ENCODE results near the gene SLC9B1. TPM values are rescaled to one million over a fixed set of nuclear protein-coding genes. Genes with fewer than 3 reads are reported as not detected.

Gene SLC9B1
- total and polyA plus RNA-seq, 2 donors (not counting 1 experiment from before 2014, with no cell fraction given), result 2.1 to 2.2 TPM

GRCh38 chr4:103011378-103012025 is 8.0 kb downstream of the SLC9B1 start:
- POLR2A ChIA-PET, result no interaction called here
- H3K4me1 Mint-ChIP-seq, result no peaks in the 10 kb centered on the region
- 95% methylated on average over 3 of the region's 4 CpGs for WGBS (ENCODE audit: insufficient coverage)

GRCh38 chr4:103010804-103011203 is 8.7 kb downstream of the SLC9B1 start:
- no CpG with 5 or more reads among the region's 1 CpG for WGBS (ENCODE audit: insufficient coverage)

More at GRCh38 chr4:103011378-103012025, 8.0 kb downstream of the SLC9B1 start:
- Histone ChIP-seq H3K4me2 (replicated peaks; ENCODE audit: low read depth, low read length, poor library complexity, severe bottlenecking) (no peak overlapping the region), H3K4me3 (ENCODE audit: control extremely low read depth in 1 of 5, extremely low read depth in 1 of 5, insufficient read depth in 1 of 5, low read depth in 2 of 5, low read length in 4 of 5) (no peak overlapping the region), H3K9me3 (ENCODE audit: control extremely low read depth in 1 of 3, control insufficient read depth in 2 of 3, insufficient read depth in 1 of 3, low read length in 2 of 3) (no peaks in the 10 kb centered on the region), H3K36me3 (replicated peaks in 1 of 2; ENCODE audit: control extremely low read depth in 1 of 2, control insufficient read depth in 1 of 2, extremely low read depth in 1 of 2, insufficient read depth in 2 of 2, low read length in 1 of 2) (no peaks in the 10 kb centered on the region), H3K4me1 (ENCODE audit: control insufficient read depth in 2 of 2, insufficient read depth in 2 of 2, low read length in 2 of 2) (no peaks in the 10 kb centered on the region), H3K27ac (ENCODE audit: low read length in 2 of 2) (no peak overlapping the region), H3K27me3 (replicated peaks in 1 of 4; ENCODE audit: control extremely low read depth in 1 of 4, control insufficient read depth in 3 of 4, insufficient read depth in 4 of 4, low read length in 3 of 4) (no peaks in the 10 kb centered on the region), H2AFZ (ENCODE audit: insufficient read depth, low read depth, low read length, poor library complexity, severe bottlenecking) (no peak overlapping the region), H3K9ac (ENCODE audit: low read length) (no peak overlapping the region), H3K79me2 (ENCODE audit: control insufficient read depth, insufficient read depth, low read length) (no peaks in the 10 kb centered on the region), H4K20me1 (ENCODE audit: control insufficient read depth, insufficient read depth, low read length, poor library complexity, severe bottlenecking) (no peaks in the 10 kb centered on the region)
- no peaks in the 10 kb centered on the region for H3K27me3 Mint-ChIP-seq
- H3K9me3 Mint-ChIP-seq (ENCODE audit: insufficient read depth), result no peaks in the 10 kb centered on the region
- intact Hi-C loops (cut with micrococcal nuclease), result no loop called here
- no peak for TF ChIP-seq EZH2 (IDR thresholded peaks at IDR 0.05; ENCODE audit: borderline replicate concordance, insufficient read depth, low read depth, low read length, poor library complexity, severe bottlenecking)
- TF ChIP-seq, protein P1, sequence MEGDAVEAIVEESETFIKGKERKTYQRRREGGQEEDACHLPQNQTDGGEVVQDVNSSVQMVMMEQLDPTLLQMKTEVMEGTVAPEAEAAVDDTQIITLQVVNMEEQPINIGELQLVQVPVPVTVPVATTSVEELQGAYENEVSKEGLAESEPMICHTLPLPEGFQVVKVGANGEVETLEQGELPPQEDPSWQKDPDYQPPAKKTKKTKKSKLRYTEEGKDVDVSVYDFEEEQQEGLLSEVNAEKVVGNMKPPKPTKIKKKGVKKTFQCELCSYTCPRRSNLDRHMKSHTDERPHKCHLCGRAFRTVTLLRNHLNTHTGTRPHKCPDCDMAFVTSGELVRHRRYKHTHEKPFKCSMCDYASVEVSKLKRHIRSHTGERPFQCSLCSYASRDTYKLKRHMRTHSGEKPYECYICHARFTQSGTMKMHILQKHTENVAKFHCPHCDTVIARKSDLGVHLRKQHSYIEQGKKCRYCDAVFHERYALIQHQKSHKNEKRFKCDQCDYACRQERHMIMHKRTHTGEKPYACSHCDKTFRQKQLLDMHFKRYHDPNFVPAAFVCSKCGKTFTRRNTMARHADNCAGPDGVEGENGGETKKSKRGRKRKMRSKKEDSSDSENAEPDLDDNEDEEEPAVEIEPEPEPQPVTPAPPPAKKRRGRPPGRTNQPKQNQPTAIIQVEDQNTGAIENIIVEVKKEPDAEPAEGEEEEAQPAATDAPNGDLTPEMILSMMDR (IDR thresholded peaks at IDR 0.05), result no peak
- H3K27ac Mint-ChIP-seq, result no peak overlapping the region
- no peak for ATAC-seq (ENCODE audit: low read depth)
- no peak overlapping the region for H3K4me3 Mint-ChIP-seq
- no peak for DNase-seq
- CTCF ChIA-PET, result interaction anchor here (0.5 to 3.2 kb wide), 6 partner anchors 18 to 581 kb away, joined by 3 to 13 read pairs (median 4); no protein-coding TSS in a partner anchor

More at GRCh38 chr4:103010804-103011203, 8.7 kb downstream of the SLC9B1 start:
- Histone ChIP-seq H3K4me3 (ENCODE audit: control extremely low read depth in 1 of 5, extremely low read depth in 1 of 5, insufficient read depth in 1 of 5, low read depth in 2 of 5, low read length in 4 of 5) (no peak overlapping the region), H3K79me2 (ENCODE audit: control insufficient read depth, insufficient read depth, low read length) (no peaks in the 10 kb centered on the region), H3K9me3 (ENCODE audit: control extremely low read depth in 1 of 3, control insufficient read depth in 2 of 3, insufficient read depth in 1 of 3, low read length in 2 of 3) (no peaks in the 10 kb centered on the region), H3K36me3 (replicated peaks in 1 of 2; ENCODE audit: control extremely low read depth in 1 of 2, control insufficient read depth in 1 of 2, extremely low read depth in 1 of 2, insufficient read depth in 2 of 2, low read length in 1 of 2) (no peaks in the 10 kb centered on the region), H4K20me1 (ENCODE audit: control insufficient read depth, insufficient read depth, low read length, poor library complexity, severe bottlenecking) (no peaks in the 10 kb centered on the region), H3K4me1 (ENCODE audit: control insufficient read depth in 2 of 2, insufficient read depth in 2 of 2, low read length in 2 of 2) (no peaks in the 10 kb centered on the region), H3K27ac (ENCODE audit: low read length in 2 of 2) (no peak overlapping the region), H2AFZ (ENCODE audit: insufficient read depth, low read depth, low read length, poor library complexity, severe bottlenecking) (no peak overlapping the region), H3K9ac (ENCODE audit: low read length) (no peak overlapping the region), H3K27me3 (replicated peaks in 1 of 4; ENCODE audit: control extremely low read depth in 1 of 4, control insufficient read depth in 3 of 4, insufficient read depth in 4 of 4, low read length in 3 of 4) (no peaks in the 10 kb centered on the region), H3K4me2 (replicated peaks; ENCODE audit: low read depth, low read length, poor library complexity, severe bottlenecking) (no peak overlapping the region)
- ChIA-PET CTCF (interaction anchor here (0.7 to 3.2 kb wide), 6 partner anchors 183 to 580 kb away, joined by 3 to 13 read pairs (median 4); no protein-coding TSS in a partner anchor), POLR2A (no interaction called here)
- intact Hi-C loops (cut with micrococcal nuclease), result no loop called here
- Mint-ChIP-seq H3K27me3 (no peaks in the 10 kb centered on the region), H3K4me3 (no peak overlapping the region), H3K27ac (no peak overlapping the region), H3K4me1 (no peaks in the 10 kb centered on the region), H3K9me3 (ENCODE audit: insufficient read depth) (no peaks in the 10 kb centered on the region)
- DNase-seq (no peak), ATAC-seq (ENCODE audit: low read depth) (no peak)
- TF ChIP-seq, protein P1 (IDR thresholded peaks at IDR 0.05), result no peak
- TF ChIP-seq EZH2 (IDR thresholded peaks at IDR 0.05; ENCODE audit: borderline replicate concordance, insufficient read depth, low read depth, low read length, poor library complexity, severe bottlenecking), result no peak

Data from B cell (primary cell).